Neural progenitor cell (in vitro differentiated cells): ENCODE data around the gene DQX1. TPM values are rescaled to one million over a fixed set of nuclear protein-coding genes. Genes with fewer than 3 reads are reported as not detected.

Experiments
- DNase-seq: peaks from one replicate; pipeline ENCODE4 v3.0.0-alpha.2; 2016; ENCODE audit warnings: low spot score
- H2AFZ ChIP-seq: fragments of 200-600 bp; sonication (generic); replicated peaks from 2 replicates; pipeline ENCODE4 v1.6.1; 2016; ENCODE audit warnings: antibody characterized with exemption
- H3F3A ChIP-seq: fragments of 200-600 bp; sonication (generic); 2 replicates; pipeline ENCODE4 v1.6.1; 2016; ENCODE audit warnings: antibody characterized with exemption, low read depth
- H3K27ac ChIP-seq: fragments of 200-600 bp; sonication (generic); 2 replicates; pipeline ENCODE4 v1.5.1; 2016; ENCODE audit warnings: mild to moderate bottlenecking
- H3K27me3 ChIP-seq: fragments of 200-600 bp; sonication (generic); 2 replicates; pipeline ENCODE4 v1.6.1; 2016; ENCODE audit warnings: mild to moderate bottlenecking, moderate library complexity
- H3K36me3 ChIP-seq: fragments of 200-600 bp; sonication (generic); 2 replicates; pipeline ENCODE4 v1.5.1; 2016
- H3K4me1 ChIP-seq: fragments of 200-600 bp; sonication (generic); 2 replicates; pipeline ENCODE4 v1.6.1; 2016; ENCODE audit warnings: mixed run types
- H3K4me2 ChIP-seq: fragments of 200-600 bp; sonication (generic); 2 replicates; pipeline ENCODE4 v1.6.1; 2016
- H3K4me3 ChIP-seq: fragments of 200-600 bp; sonication (generic); 2 replicates; pipeline ENCODE4 v1.5.1; 2016
- H3K79me2 ChIP-seq: fragments of 200-600 bp; sonication (generic); 2 replicates; pipeline ENCODE4 v1.6.1; 2016; ENCODE audit warnings: low read depth
- H3K9ac ChIP-seq: fragments of 200-600 bp; sonication (generic); 2 replicates; pipeline ENCODE4 v1.6.1; 2016
- H3K9me3 ChIP-seq: fragments of 200-600 bp; sonication (generic); 2 replicates; pipeline ENCODE4 v1.5.1; 2016; ENCODE audit warnings: low read depth
- H4K20me1 ChIP-seq: fragments of 200-600 bp; sonication (generic); 2 replicates; pipeline ENCODE4 v1.6.1; 2016; ENCODE audit warnings: low read depth
- H3K27ac Mint-ChIP-seq: 3 replicates; pipeline ENCODE4 v1.8.0; 2021; ENCODE audit warnings: mixed read lengths
- H3K27me3 Mint-ChIP-seq: 2 replicates; pipeline ENCODE4 v1.8.0; 2022; ENCODE audit warnings: low read depth, mild to moderate bottlenecking, inconsistent platforms, moderate library complexity, mixed read lengths; ENCODE audit not compliant: insufficient read depth
- H3K36me3 Mint-ChIP-seq: 3 replicates; pipeline ENCODE4 v1.8.0; 2021; ENCODE audit warnings: mixed read lengths
- H3K4me1 Mint-ChIP-seq: 3 replicates; pipeline ENCODE4 v1.8.0; 2021; ENCODE audit warnings: mixed read lengths
- H3K4me3 Mint-ChIP-seq: 3 replicates; pipeline ENCODE4 v1.8.0; 2021; ENCODE audit warnings: mild to moderate bottlenecking, moderate library complexity, mixed read lengths
- H3K9me3 Mint-ChIP-seq: 3 replicates; pipeline ENCODE4 v1.8.0; 2020; ENCODE audit warnings: mixed read lengths
- CTCF ChIP-seq: fragments of 200-600 bp; sonication (generic); IDR thresholded peaks from 2 replicates; pipeline ENCODE4 v1.5.1; 2017; ENCODE audit warnings: antibody characterized with exemption, mild to moderate bottlenecking
- EZH2 ChIP-seq: fragments of 200-600 bp; sonication (generic); IDR thresholded peaks from 2 replicates; pipeline ENCODE4 v1.6.1; 2017; ENCODE audit warnings: antibody characterized with exemption, mild to moderate bottlenecking, moderate library complexity
- EZH2phosphoT487 ChIP-seq: fragments of 200-600 bp; sonication (generic); IDR thresholded peaks from 2 replicates; pipeline ENCODE4 v1.6.1; 2017; ENCODE audit warnings: antibody characterized with exemption
- total RNA-seq: library from RNA; depleted of rRNA; stranded (reverse); fragments of >200 nt; gene quantifications from 2 replicates; pipeline ENCODE4 v1.2.3, GENCODE V29; 2015; ENCODE audit warnings: low replicate concordance

DQX1 gene
- total RNA-seq, 1 donor from 2014 or later = 0.11 TPM

GRCh38 chr2:74493546-74493945, 32.5 kb downstream of the DQX1 start:
- H3K79me2 ChIP-seq = no peaks in the 10 kb centered on the region
- no peaks in the 10 kb centered on the region for H3K9me3 ChIP-seq
- no peak overlapping the region for H3K27ac Mint-ChIP-seq
- H3K4me2 ChIP-seq = no peak overlapping the region
- no peak overlapping the region for H3K9ac ChIP-seq
- peaks cover 27% of the 10 kb centered on the region for H3K27me3 Mint-ChIP-seq
- H3F3A ChIP-seq = peaks cover 14% of the 10 kb centered on the region
- peaks cover 7% of the 10 kb centered on the region for H4K20me1 ChIP-seq
- TF ChIP-seq EZH2 (no peak), EZH2phosphoT487 (no peak), CTCF (no peak)
- H3K4me1 ChIP-seq = peaks cover 7% of the 10 kb centered on the region
- H3K9me3 Mint-ChIP-seq = no peaks in the 10 kb centered on the region
- H3K27me3 ChIP-seq = peaks cover 45% of the 10 kb centered on the region
- H3K4me1 Mint-ChIP-seq = peaks cover 8% of the 10 kb centered on the region
- no peak overlapping the region for H3K27ac ChIP-seq
- H3K4me3 ChIP-seq = no peak overlapping the region
- peaks cover 21% of the 10 kb centered on the region for H3K36me3 Mint-ChIP-seq
- no peak for DNase-seq
- H3K4me3 Mint-ChIP-seq = no peak overlapping the region
- no peaks in the 10 kb centered on the region for H3K36me3 ChIP-seq
- H2AFZ ChIP-seq = no peak overlapping the region

- Histone ChIP-seq H3K9me3 (no peaks in the 10 kb centered on the region), H3F3A (no peaks in the 10 kb centered on the region), H3K4me1 (no peaks in the 10 kb centered on the region), H3K27ac (no peak overlapping the region), H3K79me2 (no peaks in the 10 kb centered on the region), H3K4me3 (no peak overlapping the region), H4K20me1 (peaks cover 4% of the 10 kb centered on the region), H3K36me3 (no peaks in the 10 kb centered on the region), H3K4me2 (no peak overlapping the region), H2AFZ (no peak overlapping the region), H3K9ac (no peak overlapping the region), H3K27me3 (peaks cover 29% of the 10 kb centered on the region)
- TF ChIP-seq EZH2 (no peak), CTCF (no peak), EZH2phosphoT487 (no peak)
- no peaks in the 10 kb centered on the region for H3K9me3 Mint-ChIP-seq
- DNase-seq = no peak
- no peak overlapping the region for H3K4me3 Mint-ChIP-seq
- peaks cover 22% of the 10 kb centered on the region for H3K36me3 Mint-ChIP-seq
- H3K27me3 Mint-ChIP-seq = peaks cover 13% of the 10 kb centered on the region
- no peaks in the 10 kb centered on the region for H3K4me1 Mint-ChIP-seq
- H3K27ac Mint-ChIP-seq = no peak overlapping the region
Measured at GRCh38 chr2:74491648-74492544, 34.1 kb downstream of the DQX1 start.

DNA sequence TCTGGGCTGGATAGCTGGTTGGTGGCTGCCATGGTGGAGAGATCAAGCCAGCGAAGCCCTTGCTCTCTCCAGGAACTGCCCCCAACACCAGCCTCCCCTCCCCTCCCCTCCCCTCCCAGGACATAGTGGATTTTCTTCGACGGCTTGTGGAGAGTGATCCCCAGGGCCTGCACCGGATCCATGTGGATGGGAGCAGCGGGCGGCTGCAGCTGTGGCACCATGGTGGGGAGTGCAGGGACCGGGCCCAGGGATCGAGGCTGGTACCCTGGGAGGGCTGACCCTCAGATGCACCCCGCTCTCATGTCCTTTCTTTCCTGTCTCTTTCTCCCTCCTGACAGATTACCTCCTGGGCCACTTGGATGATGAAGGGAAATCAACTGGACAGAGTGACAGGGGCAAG, 36.1 kb downstream of the DQX1 start:
- Mint-ChIP-seq H3K36me3 (peaks cover 28% of the 10 kb centered on the region), H3K27me3 (no peaks in the 10 kb centered on the region), H3K4me3 (no peak overlapping the region), H3K27ac (no peak overlapping the region), H3K9me3 (no peaks in the 10 kb centered on the region), H3K4me1 (no peaks in the 10 kb centered on the region)
- Histone ChIP-seq H3K9ac (no peak overlapping the region), H3K4me3 (no peak overlapping the region), H3K27me3 (peaks cover 9% of the 10 kb centered on the region), H3K27ac (no peak overlapping the region), H3K36me3 (no peaks in the 10 kb centered on the region), H4K20me1 (peaks cover 4% of the 10 kb centered on the region), H2AFZ (no peak overlapping the region), H3K79me2 (no peaks in the 10 kb centered on the region), H3K4me2 (no peak overlapping the region), H3K4me1 (no peaks in the 10 kb centered on the region), H3K9me3 (no peaks in the 10 kb centered on the region), H3F3A (no peaks in the 10 kb centered on the region)
- DNase-seq = no peak
- TF ChIP-seq CTCF = no peak
- no peak for TF ChIP-seq EZH2phosphoT487
- TF ChIP-seq EZH2 = no peak
